NCI-H774 (cell line): ENCODE results near the gene DDOST.
"Not testable (repeated sequence)": the region's sequence is repeated elsewhere in the genome, so short reads cannot be mapped to it uniquely, and the experiment has no call there.

Source experiments
- DNase-seq: peaks from one replicate; lab custom pipeline; 2025; lab: John Stamatoyannopoulos, UW

Gene DDOST

GRCh38 chr1:20691872-20692271, 30.7 kb upstream of the DDOST start:
- DNase-seq = no peak

GRCh38 chr1:20689645-20690056, 28.5 kb upstream of the DDOST start:
- DNase-seq = no peak

GRCh38 chr1:20686883-20687725, 25.9 kb upstream of the DDOST start:
- no peak for DNase-seq

- no peak for DNase-seq
These were observed 24.6 kb upstream of the DDOST start for GRCh38 chr1:20685741-20686140.

- no peak for DNase-seq
These were observed 24.0 kb upstream of the DDOST start for GRCh38 chr1:20685099-20685662.

- DNase-seq = no peak
These were observed 23.5 kb upstream of the DDOST start for GRCh38 chr1:20684651-20685050.

- DNase-seq = no peak
These were observed 23.0 kb upstream of the DDOST start for GRCh38 chr1:20684050-20684620.

- DNase-seq = no peak
These were observed 22.4 kb upstream of the DDOST start for GRCh38 chr1:20683614-20684013.

GRCh38 chr1:20682571-20683236, 21.5 kb upstream of the DDOST start:
- DNase-seq = no peak

- DNase-seq = no peak
These were observed 20.8 kb upstream of the DDOST start for GRCh38 chr1:20681999-20682398.

GRCh38 chr1:20680269-20680668, 19.1 kb upstream of the DDOST start:
- no peak for DNase-seq

- DNase-seq = no peak
These were observed 17.4 kb upstream of the DDOST start for GRCh38 chr1:20678599-20678998.

- not testable (repeated sequence) for DNase-seq
These were observed 12.5 kb upstream of the DDOST start for GRCh38 chr1:20673626-20674025.

GRCh38 chr1:20672265-20672632, 11.1 kb upstream of the DDOST start:
- no peak for DNase-seq

- DNase-seq = no peak
These were observed 9.8 kb upstream of the DDOST start for GRCh38 chr1:20670936-20671335.

- no peak for DNase-seq
These were observed 7.4 kb upstream of the DDOST start for GRCh38 chr1:20668581-20668980.

GRCh38 chr1:20666804-20667203, 5.6 kb upstream of the DDOST start:
- no peak for DNase-seq

GRCh38 chr1:20666146-20666545, 5.0 kb upstream of the DDOST start:
- no peak for DNase-seq

GRCh38 chr1:20665726-20666125, 4.6 kb upstream of the DDOST start:
- DNase-seq = no peak

GRCh38 chr1:20663969-20664715, 3.0 kb upstream of the DDOST start:
- no peak for DNase-seq

- no peak for DNase-seq
These were observed 2.2 kb upstream of the DDOST start for GRCh38 chr1:20663365-20663764.

GRCh38 chr1:20662110-20662475, 924 bp upstream of the DDOST start:
- no peak for DNase-seq
